Transverse colon (tissue), 3 donors: ENCODE data around the gene LMAN1.

Source experiments
- CTCF ChIP-seq, 5 experiments: fragments of 200-600 bp in 3 of 5; fragments of 450-650 bp in 2 of 5; sonication (generic) in 3 of 5; IDR thresholded peaks; 1 replicate in 2 of 5; 2 replicates in 3 of 5; pipeline ENCODE4 v1.5.1; 2016 to 2017; ENCODE audit warnings: antibody characterized with exemption in 5 of 5, inconsistent platforms in 3 of 5, mild to moderate bottlenecking in 2 of 5, moderate library complexity in 1 of 5
- POLR2A ChIP-seq: fragments of 450-650 bp; IDR thresholded peaks from one replicate; pipeline ENCODE4 v1.6.1; 2016; ENCODE audit warnings: antibody characterized with exemption, mild to moderate bottlenecking, moderate library complexity

DNA sequence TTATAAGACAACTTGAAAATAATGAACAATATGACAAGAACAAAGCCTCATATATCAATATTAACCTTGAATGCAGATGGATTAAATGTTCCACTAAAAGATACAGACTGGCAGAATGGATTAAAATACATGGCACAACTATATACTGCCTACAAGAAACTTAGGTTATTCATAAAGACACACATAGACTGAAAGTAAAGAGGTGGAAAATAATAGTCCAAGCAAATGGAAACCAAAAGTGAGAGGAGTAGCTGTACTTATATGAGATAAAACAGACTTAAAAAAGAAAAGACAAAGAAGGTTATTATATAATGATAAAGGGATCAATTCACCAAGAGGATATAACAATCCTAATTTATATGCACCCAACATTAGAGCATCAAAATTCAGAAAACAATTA, 18.2 kb downstream of the LMAN1 start:
- no peak for TF ChIP-seq CTCF (IDR thresholded peaks at IDR 0.05)
- TF ChIP-seq POLR2A = no peak
